ENCODE measurements around the gene CHD6. TPM values are rescaled to one million over a fixed set of nuclear protein-coding genes. Genes with fewer than 3 reads are reported as not detected.

Gene CHD6
- total and polyA plus RNA-seq, 2 of the 13 experiments (the other 11 are each of a cell fraction or from before 2014, with no cell fraction given) = 14.4 to 52.0 TPM

- POLR2A ChIA-PET = interaction anchor here (1.6 kb wide), 1 partner anchor 85 kb away, joined by 7 read pairs; the partner anchor contains the start of gene CHD6
- no peaks in the 10 kb centered on the region for H3K27me3 ChIP-seq (ENCODE audit: control insufficient read depth in 1 of 2, insufficient read depth in 2 of 2, low read length in 2 of 2)
- TF ChIP-seq SP5 (CRISPR knock-in tag; IDR thresholded peaks at IDR 0.05; ENCODE audit: borderline replicate concordance, low read depth) (peak; percentile 59), NR2F2 (IDR thresholded peaks at IDR 0.05; ENCODE audit: borderline replicate concordance, low read depth) (peak; percentile 50; the same call in 1 of the 2 replicates), CREB1 (IDR thresholded peaks at IDR 0.05) (no peak), CREB1 (CRISPR knock-in tag; IDR thresholded peaks at IDR 0.05) (peak; percentile 54; the same call in 1 of the 2 replicates), MIER2 (CRISPR knock-in tag; IDR thresholded peaks at IDR 0.05) (peak; percentile 41; the same call in 1 of the 2 replicates), PPARG (CRISPR knock-in tag; conservative IDR thresholded peaks at IDR 0.05) (peak; percentile 74), SIX4 (CRISPR knock-in tag; IDR thresholded peaks at IDR 0.05) (peak; percentile 78), SMAD9 (CRISPR knock-in tag; IDR thresholded peaks at IDR 0.05) (no peak), ZMYM2 (CRISPR knock-in tag; IDR thresholded peaks at IDR 0.05) (no peak), RBM39 (IDR thresholded peaks at IDR 0.05; ENCODE audit: low read depth, low read length, poor library complexity, severe bottlenecking) (no peak), ZNF839 (CRISPR knock-in tag; IDR thresholded peaks at IDR 0.05; ENCODE audit: borderline replicate concordance) (no peak), ZNF501 (CRISPR knock-in tag; IDR thresholded peaks at IDR 0.05) (no peak), NKX3-1 (CRISPR knock-in tag; IDR thresholded peaks at IDR 0.05) (peak; percentile 36; the same call in 1 of the 2 replicates), YEATS2 (CRISPR knock-in tag; IDR thresholded peaks at IDR 0.05; ENCODE audit: borderline replicate concordance) (peak; percentile 68; the same call in 1 of the 2 replicates), KLF16 (CRISPR knock-in tag; IDR thresholded peaks at IDR 0.05) (peak in 1 of 2 experiments; percentile 74; a peak in 1 of 4 replicates), NCOA2 (CRISPR knock-in tag; IDR thresholded peaks at IDR 0.05) (peak; percentile 90), ZSCAN29 (CRISPR knock-in tag; conservative IDR thresholded peaks at IDR 0.05) (0 out of 2 replicates have a peak, but pooled peaks have one; percentile 78), PAXIP1 (CRISPR knock-in tag; conservative IDR thresholded peaks at IDR 0.05) (peak; percentile 95), XBP1 (CRISPR knock-in tag; IDR thresholded peaks at IDR 0.05) (no peak)
- TF ChIP-seq, protein P1, sequence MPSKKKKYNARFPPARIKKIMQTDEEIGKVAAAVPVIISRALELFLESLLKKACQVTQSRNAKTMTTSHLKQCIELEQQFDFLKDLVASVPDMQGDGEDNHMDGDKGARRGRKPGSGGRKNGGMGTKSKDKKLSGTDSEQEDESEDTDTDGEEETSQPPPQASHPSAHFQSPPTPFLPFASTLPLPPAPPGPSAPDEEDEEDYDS (CRISPR knock-in tag; IDR thresholded peaks at IDR 0.05) = peak; percentile 42; the same call in 1 of the 2 replicates
- TF ChIP-seq, protein P2, sequence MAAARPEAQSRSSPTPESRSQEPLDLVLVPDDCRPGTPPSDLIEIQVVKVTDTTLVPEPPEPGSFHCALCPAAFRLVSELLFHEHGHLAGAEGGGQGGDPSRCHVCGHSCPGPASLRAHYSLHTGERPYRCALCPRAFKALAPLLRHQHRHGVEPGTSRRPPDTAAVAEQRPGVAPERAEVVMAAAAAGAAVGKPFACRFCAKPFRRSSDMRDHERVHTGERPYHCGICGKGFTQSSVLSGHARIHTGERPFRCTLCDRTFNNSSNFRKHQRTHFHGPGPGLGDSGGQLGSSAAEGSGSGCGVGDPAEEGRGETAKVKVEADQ (CRISPR knock-in tag; IDR thresholded peaks at IDR 0.05; ENCODE audit: borderline replicate concordance) = 0 out of 2 replicates have a peak, but pooled peaks have one; percentile 21
Observed at GRCh38 chr20:41533537-41534136, 84.5 kb downstream of the CHD6 start.

More at GRCh38 chr20:41533537-41534136, 84.5 kb downstream of the CHD6 start:
- Histone ChIP-seq H4K20me1 (ENCODE audit: insufficient read depth, low read length) (peaks cover 8% of the 10 kb centered on the region; the same call in 1 of the 2 replicates), H3K4me2 (ENCODE audit: low read depth, low read length) (peak overlapping the region; percentile 51), H3K4me1 (ENCODE audit: insufficient read depth, low read length) (peaks cover 60% of the 10 kb centered on the region), H3K36me3 (replicated peaks in 1 of 2; ENCODE audit: control insufficient read depth in 1 of 2, insufficient read depth in 2 of 2, low read length in 2 of 2) (peaks cover 7 to 38% of the 10 kb centered on the region in 2 experiments), H3K9me3 (ENCODE audit: low read length) (0 out of 2 replicates have a peak, but pooled peaks cover 5% of the 10 kb centered on the region), H2AFZ (ENCODE audit: low read length) (no peak overlapping the region), H3K27ac (ENCODE audit: extremely low read length, insufficient read depth, low read length) (peak overlapping the region; percentile 52), H3K9ac (ENCODE audit: insufficient read depth, low read depth, low read length) (no peak overlapping the region), H3K4me3 (replicated peaks in 1 of 3; ENCODE audit: insufficient read depth in 1 of 3, low read depth in 2 of 3, low read length in 3 of 3) (peak overlapping the region in 1 of 3 experiments; percentile 41; a peak in 1 of 6 replicates), H3K79me2 (ENCODE audit: insufficient read depth, low read length) (peaks cover 54% of the 10 kb centered on the region)
- DNase-seq (ENCODE audit: low spot score) (peak; percentile 97), FAIRE-seq (peak; percentile 76), ATAC-seq (peak; percentile 99)
- WGBS (ENCODE audit: low lambda C conversion rate) = 0% methylated on average over 2 of the region's 2 CpGs
- in situ Hi-C loops (cut with HindIII; ENCODE audit: extremely low pct_ligation_motif_present, low pct_unique_long_range_greater_than_20kb) (no loop called here), intact Hi-C loops (cut with micrococcal nuclease; ENCODE audit: unreplicated experiment) (loop anchor here (1.0 to 5.0 kb wide), 3 partner anchors 36 to 190 kb away; partner anchors contain the start of gene CHD6)
- no TSS peak for BruUV-seq (replicated peaks)
- CTCF ChIA-PET (ENCODE audit: low intra/inter-chr PET ratio, low total read pairs) = no interaction called here

Measured in HepG2 (cell line).